K562 (cell line): Measurements from ENCODE around the gene SDR42E2. TPM values are rescaled to one million over a fixed set of nuclear protein-coding genes. Genes with fewer than 3 reads are reported as not detected.

Source experiments
- ARID1B ChIP-seq: fragments of 450-650 bp; IDR thresholded peaks from 2 replicates; pipeline ENCODE4 v1.6.1; 2016; ENCODE audit warnings: antibody characterized with exemption, mild to moderate bottlenecking, inconsistent platforms
- ATF7 ChIP-seq: fragments of 450-650 bp; IDR thresholded peaks from 2 replicates; pipeline ENCODE4 v1.7.1; 2014; ENCODE audit warnings: mild to moderate bottlenecking, moderate library complexity
- BRD9 ChIP-seq: fragments of 450-650 bp; IDR thresholded peaks from 2 replicates; pipeline ENCODE4 v1.6.1; 2018; ENCODE audit warnings: low read depth; ENCODE audit not compliant: partially characterized antibody
- CCAR2 ChIP-seq: fragments of 200-400 bp; formaldehyde crosslinking; IDR thresholded peaks from 2 replicates; pipeline ENCODE4 v1.6.1; 2017; ENCODE audit warnings: mild to moderate bottlenecking, low read depth, low read length
- CCNT2 ChIP-seq: IDR thresholded peaks from 2 replicates; pipeline ENCODE4 v1.6.1; 2011; ENCODE audit warnings: borderline replicate concordance, low read depth, mild to moderate bottlenecking, moderate library complexity, mixed read lengths, low read length; ENCODE audit not compliant: insufficient read length; ENCODE audit errors: extremely low read depth
- CREM ChIP-seq: IDR thresholded peaks from 2 replicates; pipeline ENCODE4 v1.6.1; 2014; ENCODE audit warnings: antibody characterized with exemption, low read depth
- DDX20 ChIP-seq: fragments of 450-650 bp; IDR thresholded peaks from 2 replicates; pipeline ENCODE4 v1.6.1; 2016; ENCODE audit warnings: missing genetic modification characterization, low read depth, mild to moderate bottlenecking, missing compliant biosample characterization, moderate library complexity
- EGR1 ChIP-seq: fragments of 450-650 bp; conservative IDR thresholded peaks from 2 replicates; pipeline ENCODE4 v1.6.1; 2017; ENCODE audit warnings: mild to moderate bottlenecking
- ELF2 ChIP-seq: fragments of 250-450 bp; sonication (Bioruptor Pico); IDR thresholded peaks from 2 replicates; pipeline ENCODE4 v1.5.0; 2021; ENCODE audit warnings: mild to moderate bottlenecking
- ETV1 ChIP-seq: fragments of 450-650 bp; conservative IDR thresholded peaks from 2 replicates; pipeline ENCODE4 v1.6.1; 2016; ENCODE audit warnings: missing genetic modification characterization, control low read depth, low read depth, missing compliant biosample characterization
- L3MBTL2 ChIP-seq: fragments of 450-650 bp; IDR thresholded peaks from 2 replicates; pipeline ENCODE4 v1.6.1; 2016; ENCODE audit warnings: mild to moderate bottlenecking, moderate library complexity
- MCM7 ChIP-seq, 2 experiments: fragments of 450-650 bp; IDR thresholded peaks; 2 replicates each; pipeline ENCODE4 v1.6.1; 2016 to 2018
- MIER1 ChIP-seq: fragments of 450-650 bp; IDR thresholded peaks from 2 replicates; pipeline ENCODE4 v1.6.1; 2016; ENCODE audit warnings: antibody characterized with exemption, mild to moderate bottlenecking, low read depth
- NEUROD1 ChIP-seq: fragments of 150-350 bp; IDR thresholded peaks from 2 replicates; pipeline ENCODE4 v1.6.1; 2014; ENCODE audit warnings: borderline replicate concordance, low read length, low read depth; ENCODE audit not compliant: partially characterized antibody
- NFE2L1 ChIP-seq: fragments of 450-650 bp; IDR thresholded peaks from 2 replicates; pipeline ENCODE4 v1.6.1; 2016; ENCODE audit warnings: missing genetic modification characterization, low read depth, mild to moderate bottlenecking, missing compliant biosample characterization, moderate library complexity, borderline replicate concordance
- NFIX ChIP-seq: fragments of 250-450 bp; sonication (Bioruptor Pico); IDR thresholded peaks from 2 replicates; pipeline ENCODE4 v1.4.0; 2020; ENCODE audit warnings: low read depth, mild to moderate bottlenecking, moderate library complexity
- PRPF4 ChIP-seq: fragments of 200-400 bp; formaldehyde crosslinking; IDR thresholded peaks from one replicate; pipeline ENCODE4 v1.6.1; 2017; ENCODE audit warnings: low read length, low read depth, mild to moderate bottlenecking; ENCODE audit not compliant: insufficient read depth, poor library complexity, severe bottlenecking
- RBFOX2 ChIP-seq: fragments of 200-400 bp; formaldehyde crosslinking; IDR thresholded peaks from 2 replicates; pipeline ENCODE4 v1.6.1; 2017; ENCODE audit warnings: low read depth, mild to moderate bottlenecking, low read length, moderate library complexity
- RCOR1 ChIP-seq, 2 experiments: IDR thresholded peaks; 2 replicates each; pipeline ENCODE4 v1.6.1; 2012; ENCODE audit warnings: low read depth in 2 of 2, low read length in 2 of 2, borderline replicate concordance in 1 of 2, improper control_type of control experiment in 1 of 2
- SMARCB1 ChIP-seq: IDR thresholded peaks from 2 replicates; pipeline ENCODE4 v1.6.1; 2011; ENCODE audit warnings: improper control_type of control experiment, low read depth; ENCODE audit not compliant: insufficient read length
- SMARCE1 ChIP-seq: fragments of 450-650 bp; IDR thresholded peaks from 2 replicates; pipeline ENCODE4 v1.7.1; 2016; ENCODE audit warnings: mild to moderate bottlenecking
- TOE1 ChIP-seq, 2 experiments: fragments of 450-650 bp in 1 of 2; sonication (generic) in 1 of 2; formaldehyde crosslinking in 1 of 2; IDR thresholded peaks; 2 replicates each; pipeline versions ENCODE4 v1.7.1 to v1.8.0; 2016 to 2022; ENCODE audit warnings: borderline replicate concordance in 2 of 2, mild to moderate bottlenecking in 2 of 2, antibody characterized with exemption in 1 of 2, inconsistent platforms in 1 of 2, low read depth in 1 of 2, missing genetic modification reagents in 1 of 2, moderate library complexity in 1 of 2
- ZNF408 ChIP-seq: fragments of 250-450 bp; sonication (Bioruptor Pico); IDR thresholded peaks from 2 replicates; pipeline ENCODE4 v1.4.0; 2020; ENCODE audit warnings: low read depth, mild to moderate bottlenecking, moderate library complexity
- ZNF436 ChIP-seq: fragments of 250-450, 450-650 bp; sonication (Bioruptor Pico); formaldehyde crosslinking; IDR thresholded peaks from 2 replicates; pipeline ENCODE4 v1.7.0; 2020; ENCODE audit warnings: mild to moderate bottlenecking
- ZNF444 ChIP-seq: fragments of 250-450 bp; sonication (Bioruptor Pico); IDR thresholded peaks from 2 replicates; pipeline ENCODE4 v1.4.0; 2020; ENCODE audit warnings: mild to moderate bottlenecking, moderate library complexity
- ZNF584 ChIP-seq: fragments of 200-800 bp; sonication (Bioruptor generic); IDR thresholded peaks from 2 replicates; pipeline ENCODE4 v1.6.1; 2016; ENCODE audit warnings: low read depth, mild to moderate bottlenecking, missing genetic modification characterization, missing compliant biosample characterization
- ZNF668 ChIP-seq: fragments of 250-450 bp; sonication (Bioruptor Pico); IDR thresholded peaks from 2 replicates; pipeline ENCODE4 v1.8.0; 2022; ENCODE audit warnings: mild to moderate bottlenecking, inconsistent platforms
- ZNF717 ChIP-seq: fragments of 250-450 bp; sonication (Bioruptor Pico); IDR thresholded peaks from 2 replicates; pipeline ENCODE4 v1.5.0; 2021
- polyA plus RNA-seq, 8 experiments: library from polyadenylated mRNA; depleted of rRNA in 4 of 8; stranded (reverse) in 5 of 8; unstranded in 3 of 8; fragments of >200 nt; fragmentation: Nextera tagmentation in 2 of 8; fragmentation: Illumina TruSeq in 1 of 8; extraction: Ambion mirVana in 2 of 8; extraction: Trizol in 1 of 8; gene quantifications; 2 replicates each; pipeline versions ENCODE4 v1.2.1 to v1.2.3, GENCODE V29; 2011 to 2014; ENCODE audit warnings: inconsistent platforms in 1 of 8, missing spikeins in 1 of 8
- total RNA-seq, 7 experiments: library from RNA; depleted of rRNA in 6 of 7; stranded (reverse); fragments of >200 nt in 6 of 7; fragmentation: Illumina TruSeq in 2 of 7; extraction: Trizol in 2 of 7; gene quantifications; 2 replicates each; pipeline versions ENCODE4 v1.2.1 to v1.2.3, GENCODE V29; 2011 to 2021; ENCODE audit warnings: low replicate concordance in 1 of 7
- TF ChIP-seq, protein P1 (sequence below): fragments of 450-650 bp; IDR thresholded peaks from 2 replicates; pipeline ENCODE4 v1.6.1; 2016; ENCODE audit warnings: missing biosample characterization, missing genetic modification characterization

Gene SDR42E2
- total and polyA plus RNA-seq, 9 of the 15 experiments (the other 6 are each of a cell fraction or from before 2014, with no cell fraction given), result 0.03 to 0.07 (median 0.04) TPM; not detected in 4

DNA sequence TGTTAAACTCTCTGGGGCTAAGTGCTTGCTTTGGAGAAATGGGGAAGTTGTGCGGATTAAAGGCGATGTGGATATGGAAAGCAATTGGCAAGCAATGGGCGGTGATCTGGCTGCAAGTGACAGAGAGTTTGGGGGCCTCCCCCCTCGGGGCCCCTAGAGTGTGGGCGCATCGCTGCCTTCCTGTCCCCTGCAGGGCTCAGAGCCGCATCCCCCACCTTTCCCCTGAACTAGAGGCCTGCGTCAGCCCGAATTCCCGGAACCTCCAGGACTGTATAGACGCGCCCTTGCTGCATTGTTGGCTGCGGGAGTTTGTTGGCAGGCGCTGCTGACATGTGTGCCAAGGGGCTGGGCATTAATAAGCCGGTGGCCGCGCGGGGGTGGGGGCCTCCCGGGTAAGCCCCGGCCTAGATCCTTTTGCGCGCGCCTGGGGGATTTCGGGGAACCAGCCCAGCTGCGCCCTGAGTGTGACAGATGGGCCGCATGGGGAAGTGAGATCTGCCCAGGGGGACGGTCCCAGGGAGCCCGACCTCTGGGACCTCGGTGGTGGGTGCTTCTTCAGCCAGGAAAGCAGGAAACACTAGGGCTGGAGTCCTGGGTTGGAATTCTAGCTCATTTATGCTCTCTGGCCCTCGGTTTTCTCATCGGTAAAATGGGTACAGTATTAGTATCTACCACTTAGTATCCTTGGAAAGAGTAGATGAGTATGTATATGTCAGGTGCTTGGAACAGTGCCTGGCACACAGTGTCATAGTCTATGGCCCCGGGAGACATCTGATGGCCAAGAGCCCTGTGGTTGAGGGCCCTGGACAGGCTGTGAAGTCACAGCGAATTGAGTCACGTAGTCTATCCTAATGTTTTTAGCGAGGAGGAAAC is 44.8 kb downstream of the SDR42E2 start (continued):
- TF ChIP-seq ZNF584 (no peak), ATF7 (0 out of 2 replicates have a peak, but pooled peaks have one; percentile 10), DDX20 (tag) (no peak), ZNF717 (no peak), ETV1 (tag) (peak; percentile 41; the same call in 1 of the 2 replicates), ZNF668 (CRISPR knock-in tag) (no peak), NEUROD1 (no peak), ZNF408 (CRISPR knock-in tag) (no peak), BRD9 (no peak), NFE2L1 (tag) (no peak), ELF2 (CRISPR knock-in tag) (no peak), MCM7 (IDR thresholded peaks at IDR 0.05) (no peak), TOE1 (IDR thresholded peaks at IDR 0.05; ENCODE audit: borderline replicate concordance) (no peak), TOE1 (CRISPR knock-in tag; IDR thresholded peaks at IDR 0.05; ENCODE audit: borderline replicate concordance, low read depth) (0 out of 2 replicates have a peak, but pooled peaks have one; percentile 3), SMARCE1 (peak; percentile 25; the same call in 1 of the 2 replicates), NFIX (CRISPR knock-in tag) (no peak), L3MBTL2 (no peak), ZNF436 (CRISPR knock-in tag) (no peak), CCAR2 (no peak), MIER1 (no peak), CCNT2 (peak; percentile 18), RCOR1 (IDR thresholded peaks at IDR 0.05; ENCODE audit: borderline replicate concordance in 1 of 2, low read depth in 2 of 2, low read length in 2 of 2) (peak in 1 of 2 experiments; percentile 57; a peak in 2 of 4 replicates), ZNF444 (CRISPR knock-in tag) (no peak), CREM (no peak), ARID1B (0 out of 2 replicates have a peak, but pooled peaks have one; percentile 19), EGR1 (peak; percentile 31), SMARCB1 (no peak), RBFOX2 (no peak), PRPF4 (no peak)
- TF ChIP-seq, protein P1, sequence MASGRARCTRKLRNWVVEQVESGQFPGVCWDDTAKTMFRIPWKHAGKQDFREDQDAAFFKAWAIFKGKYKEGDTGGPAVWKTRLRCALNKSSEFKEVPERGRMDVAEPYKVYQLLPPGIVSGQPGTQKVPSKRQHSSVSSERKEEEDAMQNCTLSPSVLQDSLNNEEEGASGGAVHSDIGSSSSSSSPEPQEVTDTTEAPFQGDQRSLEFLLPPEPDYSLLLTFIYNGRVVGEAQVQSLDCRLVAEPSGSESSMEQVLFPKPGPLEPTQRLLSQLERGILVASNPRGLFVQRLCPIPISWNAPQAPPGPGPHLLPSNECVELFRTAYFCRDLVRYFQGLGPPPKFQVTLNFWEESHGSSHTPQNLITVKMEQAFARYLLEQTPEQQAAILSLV (tag), result no peak
